Kidney glomerular epithelial cell (primary cell): Measurements from ENCODE around the gene PYGM.

Experiments
- DNase-seq: peaks from one replicate; lab custom pipeline; 2025; lab: John Stamatoyannopoulos, UW

Gene PYGM

DNA sequence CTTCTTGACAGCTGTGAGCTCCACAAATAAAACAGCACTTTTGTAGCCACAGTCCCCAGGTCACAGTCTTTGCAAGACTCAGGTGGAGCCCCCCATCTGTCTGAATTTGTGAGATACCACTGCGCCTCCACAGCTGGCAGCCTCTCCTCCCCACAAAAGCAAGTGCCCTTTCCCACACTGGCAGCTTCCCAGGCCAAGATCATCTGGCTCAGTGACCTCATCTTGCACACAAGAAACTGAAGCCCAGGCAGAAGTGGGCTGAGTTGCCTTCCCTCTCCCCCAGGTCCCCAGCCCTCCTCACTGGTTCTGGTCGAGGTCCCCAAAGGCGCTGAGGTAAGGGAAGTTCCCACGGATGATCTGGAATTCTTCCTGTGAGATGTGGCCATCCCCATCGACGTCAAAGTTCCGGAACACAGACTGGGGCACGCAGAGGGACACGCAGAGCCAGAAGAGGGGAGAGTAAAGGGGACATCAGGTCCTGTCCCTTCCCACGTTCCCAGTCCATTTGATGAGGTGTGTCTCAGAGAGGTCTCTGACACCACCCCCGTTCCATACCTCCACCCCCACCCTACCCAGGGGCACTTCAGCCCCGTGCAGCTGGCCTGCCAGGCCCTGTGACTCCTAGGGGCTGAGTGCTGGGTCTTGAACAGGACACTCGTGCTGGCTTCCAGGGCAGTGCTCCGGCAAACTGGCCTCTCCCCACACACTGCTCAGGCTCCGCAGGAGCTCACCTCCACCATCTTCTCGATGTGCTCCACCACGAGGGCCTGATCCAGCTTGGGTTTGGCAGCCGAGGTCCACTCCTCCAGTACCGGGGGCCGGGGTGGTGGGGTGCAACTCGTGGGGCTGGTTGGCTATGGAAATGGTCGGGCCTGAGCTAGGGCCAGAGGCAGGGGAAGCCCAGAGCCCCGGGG lies 24.7 kb downstream of the PYGM start:
- DNase-seq = no peak

DNA sequence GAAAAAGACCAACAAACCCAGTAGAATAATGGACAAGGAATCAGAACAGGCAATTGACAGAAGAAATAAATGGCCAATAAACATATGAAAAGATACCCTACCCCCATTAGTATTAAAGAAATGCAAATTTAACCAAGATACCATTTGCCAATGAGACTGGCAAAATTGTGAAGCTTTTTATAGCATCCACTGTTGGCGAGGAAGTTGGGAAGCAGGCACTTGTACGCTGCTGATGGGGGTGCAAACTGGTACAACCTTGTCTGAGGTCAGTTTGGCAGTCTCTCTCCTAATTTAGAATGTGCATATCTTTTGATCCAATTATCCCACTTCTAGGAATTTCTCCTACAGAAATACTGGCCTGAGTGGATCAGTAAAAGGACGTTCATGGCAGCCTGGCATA lies 28.2 kb downstream of the PYGM start:
- DNase-seq = no peak

DNA sequence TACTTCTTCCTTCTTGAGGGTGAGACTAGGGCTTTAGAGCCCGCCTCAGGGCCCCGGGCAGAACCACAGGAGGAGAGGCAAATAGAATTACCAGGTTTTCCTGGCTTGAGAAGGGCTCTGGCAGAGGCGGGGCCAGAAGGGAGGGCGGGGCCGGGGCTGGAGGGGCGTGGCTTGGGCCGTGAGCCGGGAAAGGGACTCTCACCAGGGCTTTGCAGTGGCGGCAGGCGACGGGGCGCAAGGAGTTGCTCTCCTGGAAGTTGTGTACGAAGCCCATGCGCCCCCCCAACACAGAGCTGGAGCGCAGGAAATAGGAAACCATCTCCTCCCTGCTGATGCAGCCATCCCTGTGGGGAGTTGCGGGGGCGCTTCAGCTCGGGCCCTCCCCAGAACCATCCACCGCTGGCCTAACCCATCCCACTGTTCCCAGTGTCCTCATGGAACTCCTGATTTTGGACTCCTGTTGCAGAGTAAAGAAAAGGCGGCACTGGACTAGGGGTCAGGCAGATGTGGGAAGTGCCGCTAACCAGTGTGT lies 29.9 kb downstream of the PYGM start:
- no peak for DNase-seq

DNA sequence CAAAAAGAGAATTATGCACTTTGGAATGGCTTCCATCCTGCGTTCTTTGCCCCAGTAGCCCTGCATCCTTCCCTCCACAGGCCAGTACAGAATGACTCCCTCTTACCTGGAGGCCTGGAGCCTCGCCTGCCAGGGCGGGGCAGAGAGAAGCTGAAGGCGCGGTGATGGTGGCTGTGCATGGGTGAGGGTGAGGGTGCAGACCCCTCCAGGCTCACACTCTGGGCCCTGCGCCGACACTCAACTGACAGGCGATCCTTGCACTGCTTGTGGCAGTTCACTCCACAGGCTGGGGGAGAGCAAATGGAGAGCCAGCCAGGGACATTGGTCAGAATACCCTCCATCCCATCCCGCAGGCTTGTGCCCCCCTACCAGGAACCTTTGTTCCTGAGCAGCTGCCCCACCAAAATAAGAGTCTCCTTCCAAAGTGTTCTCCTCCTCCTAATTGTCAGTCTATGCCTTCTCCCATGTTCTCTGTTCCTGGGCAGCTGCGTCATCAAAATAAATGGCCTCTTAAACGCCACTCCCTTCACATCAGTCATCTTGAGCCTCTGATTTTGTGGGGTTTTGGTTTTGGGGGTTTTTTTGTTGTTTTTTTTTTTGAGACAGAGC lies 30.9 kb downstream of the PYGM start:
- no peak for DNase-seq

DNA sequence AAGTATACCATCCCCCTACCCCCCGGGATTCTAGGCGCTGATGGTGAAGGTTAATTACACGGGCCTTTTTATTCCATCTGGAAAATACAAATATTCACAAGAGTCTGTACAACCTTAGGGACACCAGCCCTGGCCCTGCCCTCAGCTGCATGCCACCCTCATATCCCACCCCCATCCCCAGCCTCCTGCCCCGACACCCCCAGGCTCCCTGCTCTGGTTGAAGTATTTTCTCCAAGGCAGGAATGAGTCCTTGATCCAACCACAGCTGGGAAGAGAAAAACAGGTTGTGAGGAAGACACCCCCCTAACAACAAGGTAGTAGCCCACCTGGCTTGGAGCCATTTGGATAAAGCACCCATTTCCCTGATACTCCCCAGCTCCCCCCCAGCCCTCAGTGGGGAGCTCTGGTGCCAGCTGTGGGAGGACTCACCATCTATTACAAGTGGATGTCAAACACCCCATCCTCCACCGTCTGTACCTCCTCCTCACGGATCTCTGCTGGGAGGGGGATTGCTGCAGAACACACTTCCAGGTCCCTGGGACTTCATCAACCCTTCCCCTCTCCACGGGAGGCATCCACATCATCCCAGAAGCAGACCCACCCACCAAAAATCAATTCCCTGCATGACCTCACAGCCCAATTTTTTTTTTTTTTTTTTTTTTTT lies 32.8 kb downstream of the PYGM start:
- no peak for DNase-seq

DNA sequence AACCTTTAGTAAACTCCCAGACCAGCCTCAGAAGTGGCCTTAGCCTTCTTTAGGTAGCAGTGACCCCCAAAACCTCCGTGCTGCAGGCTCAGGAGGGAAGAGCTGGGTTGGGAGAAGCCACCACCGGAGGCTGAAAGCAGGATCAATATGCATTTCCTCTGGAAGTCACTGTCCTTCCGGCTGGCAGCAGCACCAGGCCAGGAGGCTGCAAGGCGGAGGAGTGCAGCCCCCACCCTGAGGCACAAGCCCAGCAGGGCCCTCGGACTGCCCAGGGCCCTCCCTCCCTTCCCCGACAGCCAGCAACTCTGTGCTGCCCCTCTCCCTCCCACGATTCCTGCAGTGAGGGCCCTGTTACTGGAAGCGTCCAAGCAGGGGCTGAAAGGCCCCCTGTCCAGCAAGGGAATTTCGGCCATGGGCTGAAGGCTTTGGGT lies 33.5 kb downstream of the PYGM start:
- no peak for DNase-seq

DNA sequence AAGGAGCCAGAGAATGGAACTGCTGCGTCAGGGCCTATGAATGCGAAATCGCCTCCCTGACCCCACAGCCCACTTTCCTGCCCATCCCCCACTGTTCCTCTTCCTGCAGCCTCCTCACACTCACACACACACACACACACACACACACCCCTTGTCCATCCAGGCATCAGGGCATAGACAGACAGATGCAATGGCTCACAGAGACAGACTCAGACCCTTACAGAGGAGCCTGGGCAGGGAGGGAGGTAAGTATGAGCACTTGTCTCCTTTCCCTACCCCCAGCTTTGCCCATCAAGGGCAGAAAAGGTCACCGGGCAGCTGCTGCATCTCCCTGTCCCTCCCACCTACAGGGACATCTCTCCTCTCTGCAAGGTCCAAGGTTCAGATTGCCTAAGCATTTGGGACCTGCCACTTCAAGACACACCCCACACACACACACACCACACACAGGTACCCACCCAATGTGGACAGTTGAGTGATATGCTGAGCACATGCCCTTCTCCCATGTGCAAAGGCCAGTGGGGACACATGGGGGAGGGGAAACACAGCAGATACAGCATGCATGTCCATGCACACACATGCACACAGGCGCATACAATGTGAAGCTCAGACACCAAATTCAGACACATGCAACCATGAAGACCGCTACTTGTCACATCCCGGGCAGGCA lies 34.8 kb downstream of the PYGM start:
- DNase-seq = no peak

DNA sequence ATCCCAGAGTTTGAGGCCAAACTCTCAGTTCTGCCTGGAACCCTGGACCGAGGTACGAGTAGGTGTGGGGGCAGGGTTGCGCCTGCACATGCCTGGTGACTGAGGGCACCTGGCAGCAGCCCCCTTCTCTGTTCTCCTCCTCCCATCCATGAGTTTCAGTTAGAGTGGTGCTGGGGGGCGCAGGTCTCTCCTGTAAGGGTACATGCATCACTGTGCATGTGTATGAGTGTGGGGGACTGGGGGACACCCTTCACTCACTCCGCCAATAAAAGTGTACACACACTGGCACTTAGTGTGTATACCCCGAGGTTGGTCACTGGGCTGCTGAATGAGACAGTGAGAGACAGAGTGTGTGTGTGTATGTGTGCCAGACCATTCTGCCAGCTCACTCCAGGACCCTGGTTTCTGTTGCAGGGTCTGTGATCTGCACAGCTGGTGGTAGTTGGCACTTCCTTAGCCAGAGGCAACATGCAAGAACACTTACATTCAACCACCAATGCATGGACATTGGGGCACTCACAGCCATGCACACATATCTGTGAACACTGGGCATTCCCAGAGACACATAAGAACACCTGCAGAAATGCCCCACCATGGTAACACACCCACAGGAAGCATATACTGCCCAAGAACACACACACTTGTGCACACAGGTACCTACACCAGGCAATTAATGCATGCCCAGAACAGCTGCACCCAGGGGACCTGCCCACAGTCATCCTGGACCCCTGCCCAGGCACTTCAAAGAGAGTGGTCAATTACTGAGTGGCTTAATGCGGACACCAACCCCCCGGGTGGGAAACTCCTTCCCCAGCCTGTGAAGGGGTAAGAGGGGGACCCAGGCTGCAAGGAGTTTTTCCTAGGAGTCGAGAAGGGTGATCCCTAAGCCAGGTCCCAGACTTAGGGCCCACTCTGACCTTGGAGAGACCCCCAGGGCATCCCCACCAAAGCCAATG lies 35.6 kb downstream of the PYGM start:
- no peak for DNase-seq

DNA sequence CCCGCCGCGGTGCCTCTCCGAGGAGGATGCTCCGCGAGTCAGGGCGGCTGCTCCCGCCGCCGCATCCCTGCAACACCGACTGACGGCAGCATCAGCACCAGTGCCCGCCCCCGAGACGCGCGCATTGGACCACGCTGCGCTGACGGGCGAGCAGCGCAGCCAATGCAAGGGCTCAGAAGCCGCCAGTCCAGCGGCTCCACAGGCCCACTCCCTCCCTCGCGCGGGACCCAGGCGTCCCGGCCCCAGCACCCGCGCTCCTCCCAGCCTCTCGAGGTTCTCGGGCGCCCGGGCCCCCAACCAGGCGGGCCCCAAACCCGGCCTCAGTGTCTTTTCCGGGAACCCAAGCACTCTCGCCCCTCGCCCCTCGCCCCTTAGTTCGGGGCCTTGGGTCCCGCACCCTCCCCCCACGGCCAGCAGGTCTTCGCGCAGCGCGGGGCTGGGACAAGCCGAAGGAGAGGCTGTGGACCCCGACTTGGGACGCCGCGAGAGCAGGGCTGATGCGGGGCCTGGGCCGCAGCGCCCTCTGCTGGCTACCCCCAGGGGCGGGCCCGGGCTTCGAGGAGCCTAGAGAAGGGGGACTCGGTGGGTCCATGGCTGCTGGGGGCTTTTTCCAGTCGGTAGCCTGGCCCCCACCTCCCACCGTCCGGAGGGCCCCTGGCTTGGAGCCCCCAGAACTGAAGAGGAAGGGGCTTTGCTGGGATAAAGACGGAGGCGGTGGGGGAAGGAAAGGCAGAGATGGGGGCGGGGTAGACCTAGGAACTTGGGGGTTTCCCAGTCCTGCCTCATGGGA lies 36.5 kb downstream of the PYGM start, which contains the start of gene NRXN2:
Gene NRXN2, minus strand, starts transcription at position 81 of the 790 bp plus-strand sequence. CDS start 9,498 bp downstream, outside the sequence.
- DNase-seq = peak; percentile 64

DNA sequence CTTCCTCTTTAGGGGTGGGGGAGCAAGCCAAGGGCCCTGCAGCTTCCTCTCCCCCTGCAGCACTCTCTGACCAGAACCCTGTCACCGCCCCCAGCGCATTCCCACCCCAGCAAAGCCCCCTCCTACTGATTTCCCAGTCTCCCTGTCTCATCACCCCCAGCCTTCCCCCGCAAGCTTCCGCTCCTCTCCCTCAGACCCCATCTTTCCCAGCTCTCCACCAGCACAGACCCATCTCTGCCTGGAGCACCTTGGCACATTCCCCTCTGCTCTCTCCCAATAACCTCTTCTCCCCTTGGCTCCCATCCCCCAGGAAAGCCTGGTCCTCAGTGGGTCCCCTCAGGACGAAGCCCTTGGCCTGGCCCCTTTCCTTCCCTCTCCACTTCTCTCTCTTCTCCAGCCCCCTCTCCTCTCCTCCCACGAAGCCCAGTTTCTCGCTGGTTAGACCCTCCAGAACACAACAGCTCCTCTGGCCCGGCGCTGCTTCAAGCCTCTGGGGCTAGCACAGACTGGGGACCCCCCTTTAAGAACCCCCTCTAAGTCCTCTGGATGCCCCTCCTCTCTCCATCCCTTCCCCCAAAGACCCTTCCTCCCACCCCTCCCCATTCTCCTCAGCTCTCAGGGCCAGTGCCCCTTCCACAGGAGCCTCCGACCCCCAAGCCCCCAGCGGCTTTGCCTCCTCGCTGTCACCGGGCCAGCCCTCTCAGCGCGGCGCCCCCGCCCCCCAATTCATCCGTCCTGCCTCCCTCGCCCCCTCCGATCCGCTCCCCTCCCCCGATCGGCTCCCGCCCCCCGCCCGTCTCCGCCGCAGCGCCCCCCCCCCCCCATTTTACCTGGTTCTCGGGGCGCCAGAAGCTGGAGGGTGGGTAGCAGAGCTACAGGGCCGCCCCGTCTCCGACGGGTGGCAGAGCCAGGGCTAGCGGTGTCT lies 37.4 kb downstream of the PYGM start:
- no peak for DNase-seq

DNA sequence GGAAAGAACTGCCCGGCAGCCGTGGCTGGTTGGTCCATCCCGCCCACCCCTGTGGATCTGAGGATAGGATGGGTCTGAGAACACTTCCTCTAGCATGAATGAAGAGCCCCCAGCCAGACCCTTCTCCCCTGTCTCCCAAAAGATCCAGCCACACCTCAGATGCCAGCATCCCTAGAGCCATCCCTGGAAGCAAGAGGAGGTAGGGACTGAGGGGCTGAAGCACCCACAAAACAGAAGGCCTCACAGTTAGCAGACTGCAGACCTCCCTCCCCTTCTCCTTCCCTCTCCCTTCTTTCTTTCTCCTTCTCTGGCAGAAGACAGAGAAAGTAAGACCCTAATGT lies 38.4 kb downstream of the PYGM start:
- DNase-seq = no peak

DNA sequence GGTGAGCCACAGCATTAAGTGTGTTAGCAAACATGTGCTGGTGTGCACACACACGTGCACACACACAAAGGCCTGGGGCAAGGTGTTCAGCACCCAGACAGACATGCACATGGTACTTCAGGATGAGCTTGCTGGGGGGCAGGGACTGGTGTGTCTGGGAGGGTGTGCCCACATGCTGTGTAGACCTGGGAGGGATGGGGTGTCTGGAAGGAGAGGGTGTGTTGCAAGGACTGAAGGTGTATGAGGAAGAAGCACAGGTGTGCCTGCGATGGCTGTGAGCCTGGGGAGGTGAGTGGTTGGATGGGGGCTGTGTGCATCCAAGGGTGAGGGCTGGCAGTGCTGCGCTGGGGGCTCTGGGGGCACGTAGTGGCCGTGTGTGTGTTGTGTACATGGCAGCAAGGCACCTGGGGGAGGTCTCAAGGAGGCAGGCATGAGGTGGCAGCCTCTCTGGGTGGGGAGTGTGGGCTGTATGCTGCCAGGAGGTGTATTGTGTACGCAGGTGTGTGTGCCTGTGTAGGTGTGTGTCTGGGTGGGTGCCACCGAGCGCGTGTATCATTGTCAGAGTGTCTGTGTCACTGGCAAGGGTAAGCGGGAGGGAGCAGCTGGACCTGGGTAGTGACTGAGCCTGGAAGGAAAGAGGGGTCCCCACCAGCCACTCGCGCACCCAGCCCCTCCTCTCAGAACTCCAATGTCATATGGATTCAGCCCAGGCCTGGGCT lies 39.0 kb downstream of the PYGM start:
- DNase-seq = no peak

DNA sequence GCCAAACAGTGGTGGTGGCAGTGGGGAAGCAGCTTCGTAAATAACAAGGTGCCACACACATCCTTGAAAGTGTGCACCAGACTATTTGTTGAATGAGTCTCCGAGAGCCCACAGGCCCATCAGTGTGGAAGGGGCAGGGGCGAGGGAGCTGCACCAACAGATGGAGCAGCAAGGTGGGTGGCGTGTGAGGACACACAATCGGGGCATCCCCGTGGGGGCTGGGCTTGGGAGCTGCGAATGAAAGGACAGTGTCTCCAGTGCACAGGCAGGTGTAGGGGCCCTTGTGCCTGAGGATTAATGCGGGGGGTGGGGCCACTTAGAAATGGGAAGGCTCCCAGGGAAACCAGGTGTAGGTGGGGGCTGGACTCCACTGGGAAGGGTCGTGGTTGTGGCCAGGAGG lies 39.6 kb downstream of the PYGM start:
- DNase-seq = no peak

DNA sequence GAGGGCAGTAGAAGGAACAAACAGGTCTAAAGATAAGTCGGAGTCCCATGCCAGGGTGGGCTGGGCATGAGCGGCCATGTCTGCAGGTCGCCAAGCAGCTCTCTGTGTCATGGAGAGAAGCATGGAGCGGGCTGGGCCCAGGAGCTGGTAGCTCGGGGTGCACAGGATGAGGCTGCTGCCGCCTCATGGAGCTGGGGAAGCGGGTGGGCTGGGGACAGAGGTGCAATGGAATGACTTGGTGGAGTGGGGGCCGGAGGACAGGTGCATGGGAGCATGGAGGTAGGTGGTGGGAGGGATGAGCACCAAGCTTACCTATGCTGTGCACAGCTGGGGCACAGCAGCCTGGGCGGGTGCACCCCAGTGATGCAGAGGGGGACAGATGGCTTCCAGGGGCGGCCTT lies 40.4 kb downstream of the PYGM start:
- no peak for DNase-seq

DNA sequence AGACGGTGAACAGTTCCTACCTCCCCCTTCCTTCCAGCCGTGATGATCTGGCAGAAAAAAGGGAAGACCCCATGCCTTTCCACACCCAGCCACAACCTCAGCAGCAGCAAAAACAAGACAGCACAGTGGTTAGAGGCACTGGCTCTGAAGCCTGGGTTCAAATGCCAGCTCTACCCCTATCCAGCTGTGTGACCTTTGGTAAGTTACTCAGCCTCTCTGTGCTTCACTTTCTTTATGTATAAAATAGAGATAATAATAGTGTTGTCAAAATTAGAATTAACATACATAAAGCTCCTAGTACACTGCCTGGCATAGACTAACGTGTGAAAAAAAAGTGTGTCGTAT lies 41.0 kb downstream of the PYGM start:
- no peak for DNase-seq

DNA sequence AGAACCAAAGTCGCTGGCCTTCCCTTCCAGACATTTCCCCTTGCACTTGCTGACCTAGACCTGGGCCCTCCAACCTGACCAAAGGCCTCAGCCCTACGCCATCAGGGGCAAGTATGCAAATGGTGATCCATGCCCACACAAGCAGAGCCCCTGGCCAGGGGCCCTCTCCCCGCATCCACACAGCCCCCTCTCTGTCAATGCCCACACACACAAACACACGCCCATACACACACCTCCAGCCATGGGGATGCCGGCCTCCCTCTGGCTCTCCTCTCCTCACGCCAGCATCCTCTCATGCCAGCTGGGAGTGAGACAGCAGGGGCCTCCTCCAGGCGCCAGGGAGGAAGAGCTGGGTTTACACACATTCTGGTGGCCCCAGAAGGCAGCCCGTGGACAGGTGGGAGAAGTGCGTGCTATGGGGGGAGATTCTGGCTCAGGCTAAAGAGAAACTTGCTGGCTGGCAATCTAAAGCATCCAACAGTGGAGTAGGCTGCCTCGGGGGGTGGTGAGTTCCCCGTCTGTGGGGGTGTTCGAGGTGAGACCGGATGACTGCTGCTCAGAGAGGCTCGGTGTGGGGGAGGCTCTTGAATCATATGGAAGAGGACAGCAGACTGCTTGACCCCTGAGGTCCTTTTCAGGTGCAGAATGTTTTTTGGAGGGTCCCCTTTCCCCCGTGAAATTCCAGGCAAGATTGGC lies 41.5 kb downstream of the PYGM start:
- DNase-seq = no peak

DNA sequence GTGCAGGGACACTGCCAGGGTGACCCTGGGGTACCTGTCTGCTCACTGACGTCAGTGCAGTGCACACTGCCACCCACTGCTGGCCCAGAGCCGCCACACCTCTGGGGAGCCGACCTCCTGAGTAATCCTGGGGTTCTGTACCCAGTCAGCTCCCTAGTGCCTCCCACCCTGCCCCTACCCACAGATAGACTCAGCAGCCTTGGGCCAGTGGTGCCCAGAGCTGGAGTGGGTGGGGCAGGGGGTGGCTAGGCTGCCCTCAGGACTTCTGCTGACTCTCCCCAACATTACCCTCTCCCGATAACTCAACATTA lies 42.6 kb downstream of the PYGM start:
- DNase-seq = no peak
